HG02938 (cell line): ENCODE data around the gene TSGA10.
"Not testable (repeated sequence)": the region's sequence is repeated elsewhere in the genome, so short reads cannot be mapped to it uniquely, and the experiment has no call there.

ENCODE experiments used
- ATAC-seq: cut with Tn5 transposase; IDR thresholded peaks from one replicate; pipeline ENCODE4 v1.9.1; 2021; ENCODE audit warnings: mild to moderate bottlenecking, moderate library complexity; ENCODE audit not compliant: unreplicated experiment

Gene TSGA10

GRCh38 chr2:99156891-99157290 is 2.1 kb upstream of the TSGA10 start:
- ATAC-seq = no peak

DNA sequence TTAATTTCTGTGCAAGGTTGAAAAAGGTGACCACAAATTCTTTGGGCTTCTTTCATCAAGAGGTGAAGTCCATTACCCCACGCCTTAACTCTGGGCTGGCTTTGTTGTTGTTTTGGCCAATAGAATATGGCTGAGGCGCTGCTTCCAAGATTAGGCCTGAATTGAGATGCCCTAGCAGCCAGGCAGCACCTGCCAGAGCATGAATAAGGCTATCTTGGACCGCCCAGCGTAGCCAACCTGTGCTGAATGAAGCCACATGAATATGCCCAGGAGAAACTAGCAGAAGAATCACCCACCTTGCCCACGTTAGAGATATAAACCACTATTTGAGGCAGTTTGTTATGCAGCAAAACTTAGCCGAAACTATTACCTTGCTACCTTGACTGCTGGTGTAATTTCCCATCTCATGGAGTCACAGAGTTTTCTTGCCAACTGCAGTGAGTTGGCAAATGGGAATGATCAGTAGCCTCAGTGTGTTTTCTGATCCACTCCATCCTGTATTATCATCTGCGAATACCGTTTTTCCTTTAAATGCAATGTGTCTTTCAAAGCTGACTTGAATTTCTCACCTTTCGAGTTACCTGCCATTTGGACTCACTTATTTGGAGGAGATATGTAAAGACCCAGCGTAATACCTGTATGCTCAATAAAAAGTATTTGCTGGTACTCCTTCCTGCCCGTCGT is 679 bp downstream of the TSGA10 start:
- no peak for ATAC-seq

DNA sequence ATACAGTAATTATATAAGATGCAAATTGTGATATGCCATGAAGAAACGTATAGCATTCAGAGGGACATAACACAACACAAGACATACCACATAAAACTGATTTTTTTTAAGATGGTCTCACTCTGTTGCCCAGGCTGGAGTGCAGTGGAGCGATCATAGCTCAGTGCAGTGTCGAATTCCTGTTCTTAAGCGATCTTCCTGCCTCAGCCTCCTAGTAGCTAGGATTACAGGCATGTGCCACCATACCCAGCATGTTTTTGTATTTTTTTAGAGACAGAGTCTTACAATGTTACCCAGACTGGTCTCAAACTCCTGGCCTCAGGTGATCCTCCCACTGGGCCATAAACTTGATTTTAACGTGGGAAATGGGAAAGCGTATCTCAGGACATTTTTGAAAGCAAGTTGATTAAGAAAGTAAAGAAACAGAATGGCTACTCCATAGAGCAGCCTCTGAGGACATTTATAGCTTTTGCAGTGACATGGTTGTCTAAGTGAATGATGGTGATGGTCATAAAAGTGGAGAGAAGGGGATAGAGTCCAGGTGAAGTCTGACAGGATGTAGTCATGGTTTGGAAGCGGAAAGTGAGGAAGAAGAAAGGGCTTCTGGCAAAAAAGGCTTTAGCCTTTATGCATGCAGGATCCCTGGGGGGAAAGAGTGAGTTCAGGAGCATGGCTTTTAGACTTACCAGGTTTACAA is 2.4 kb downstream of the TSGA10 start:
- no peak for ATAC-seq

DNA sequence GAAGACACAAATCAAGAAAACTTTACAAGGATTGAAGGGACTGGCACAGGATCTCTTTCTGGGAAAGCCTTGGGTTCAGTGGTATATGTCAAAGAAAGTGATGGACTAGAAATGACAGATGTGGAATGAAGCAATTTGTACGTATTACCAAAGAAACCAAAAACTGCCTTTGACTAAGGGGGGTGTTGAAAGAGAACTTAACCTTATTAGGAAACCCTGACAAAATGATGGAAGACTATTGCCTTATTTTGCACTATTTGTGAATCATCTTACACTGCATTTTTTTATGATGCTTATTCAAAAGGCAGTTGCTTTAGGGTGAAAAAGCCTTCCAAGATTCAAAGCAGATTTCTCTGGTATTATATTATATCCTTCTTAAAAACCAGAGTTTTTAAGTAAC is 4.0 kb downstream of the TSGA10 start:
- no peak for ATAC-seq

GRCh38 chr2:99141110-99142108 is 13.3 kb downstream of the TSGA10 start, which contains the start of gene C2orf15:
C2orf15 (plus strand) TSS chr2:99141707; CDS start chr2:99150559, 8,852 bp downstream.
- peak; percentile 86 for ATAC-seq

DNA sequence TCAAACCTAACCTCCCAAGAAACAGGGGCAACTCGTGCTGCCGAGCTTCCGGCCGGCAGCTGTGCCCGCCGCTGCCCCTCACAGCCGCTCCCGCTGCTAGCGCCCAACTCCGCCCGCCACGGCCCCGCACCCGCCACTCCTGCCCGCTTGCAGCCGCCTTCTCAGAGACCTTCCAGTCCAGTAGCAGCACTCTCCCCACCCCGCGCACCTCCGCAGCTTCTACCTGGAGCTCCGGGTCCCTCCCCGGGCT is 14.0 kb downstream of the TSGA10 start:
- ATAC-seq = no peak

DNA sequence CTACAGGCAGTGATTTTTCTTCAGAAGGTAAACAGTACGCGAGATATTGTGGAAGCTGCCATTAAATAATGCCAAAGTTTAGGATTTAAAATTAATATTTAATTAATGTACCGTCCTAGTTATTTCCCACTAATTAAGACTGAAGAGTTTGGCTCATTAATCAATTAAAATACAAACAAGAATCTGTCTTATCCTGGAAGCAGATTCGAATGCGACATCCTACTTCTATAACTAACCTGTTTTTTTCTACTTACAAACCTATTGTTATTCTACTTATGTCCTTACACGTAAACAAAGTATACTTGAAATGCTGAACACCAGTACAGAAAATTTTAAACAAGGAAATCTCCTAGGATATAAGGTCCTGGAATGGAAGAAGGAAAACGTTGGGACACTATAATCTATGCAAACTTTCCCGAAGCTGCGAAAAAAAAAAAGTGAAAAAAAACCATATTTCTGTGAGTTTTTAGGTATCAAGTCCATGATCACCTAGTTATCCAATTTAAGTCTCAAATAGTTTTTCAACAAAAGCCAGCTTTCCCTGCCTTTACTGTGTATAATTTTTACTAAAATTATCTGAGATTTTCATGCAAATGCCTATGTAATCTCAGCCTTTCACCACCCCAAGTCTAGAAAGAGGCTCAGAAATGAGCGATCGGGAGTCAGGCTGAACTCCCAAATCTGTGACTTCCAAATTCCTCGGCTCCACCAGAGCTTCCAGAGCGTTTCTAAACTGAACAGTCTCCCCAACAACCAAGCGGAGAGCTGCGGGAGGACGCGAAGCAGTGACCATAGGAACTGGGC is 14.5 kb downstream of the TSGA10 start:
- ATAC-seq = no peak

- ATAC-seq = no peak
Measured at GRCh38 chr2:99139003-99139402, 15.7 kb downstream of the TSGA10 start.

DNA sequence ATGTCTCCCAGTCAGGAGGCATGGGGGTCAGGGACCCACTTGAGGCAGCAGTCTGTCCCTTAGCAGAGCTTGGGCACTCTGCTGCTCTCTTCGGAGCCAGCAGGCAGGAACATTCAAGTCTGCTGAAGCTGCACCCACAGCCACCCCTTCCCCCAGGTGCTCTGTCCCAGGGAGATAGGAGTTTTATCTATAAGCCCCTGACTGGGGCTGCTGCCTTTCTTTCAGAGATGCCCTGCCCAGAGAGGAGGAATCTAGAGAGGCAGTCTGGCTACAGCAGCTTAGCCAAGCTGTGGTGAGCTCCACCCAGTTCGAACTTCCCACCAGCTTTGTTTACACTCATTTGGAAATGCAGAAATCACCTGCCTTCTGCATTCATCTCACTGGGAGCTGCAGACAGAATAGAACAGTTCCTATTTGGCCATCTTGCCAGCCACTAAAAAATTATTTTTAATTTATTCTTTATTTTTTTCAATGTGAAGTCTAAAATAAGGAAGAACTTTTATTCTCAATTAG is 19.6 kb downstream of the TSGA10 start:
- ATAC-seq = not testable (repeated sequence)

GRCh38 chr2:99127981-99128380 is 26.8 kb downstream of the TSGA10 start:
- ATAC-seq = no peak

GRCh38 chr2:99112617-99113016 is 42.1 kb downstream of the TSGA10 start:
- no peak for ATAC-seq

GRCh38 chr2:99111945-99112344 is 42.8 kb downstream of the TSGA10 start:
- ATAC-seq = no peak

GRCh38 chr2:99111236-99111635 is 43.5 kb downstream of the TSGA10 start:
- no peak for ATAC-seq

GRCh38 chr2:99106913-99107312 is 47.8 kb downstream of the TSGA10 start:
- ATAC-seq = no peak

DNA sequence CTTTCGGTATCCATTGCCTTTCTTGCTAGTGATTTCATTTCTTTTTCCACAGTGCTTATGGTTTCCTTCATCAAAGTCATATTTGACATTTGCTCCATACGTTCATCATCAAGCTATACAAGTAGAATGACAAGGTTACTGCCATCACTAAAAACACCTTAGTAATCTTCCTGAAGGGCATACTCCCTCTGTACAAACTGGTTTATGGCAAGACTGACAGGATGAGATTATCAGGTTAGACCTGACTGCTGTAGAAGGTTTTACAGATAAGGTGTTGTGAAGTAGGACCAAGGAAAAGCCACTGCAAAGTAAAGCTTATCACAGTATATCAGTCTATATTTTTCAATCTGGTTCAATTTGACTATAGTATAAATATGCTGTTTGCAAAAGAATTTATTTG is 50.7 kb downstream of the TSGA10 start:
- no peak for ATAC-seq

DNA sequence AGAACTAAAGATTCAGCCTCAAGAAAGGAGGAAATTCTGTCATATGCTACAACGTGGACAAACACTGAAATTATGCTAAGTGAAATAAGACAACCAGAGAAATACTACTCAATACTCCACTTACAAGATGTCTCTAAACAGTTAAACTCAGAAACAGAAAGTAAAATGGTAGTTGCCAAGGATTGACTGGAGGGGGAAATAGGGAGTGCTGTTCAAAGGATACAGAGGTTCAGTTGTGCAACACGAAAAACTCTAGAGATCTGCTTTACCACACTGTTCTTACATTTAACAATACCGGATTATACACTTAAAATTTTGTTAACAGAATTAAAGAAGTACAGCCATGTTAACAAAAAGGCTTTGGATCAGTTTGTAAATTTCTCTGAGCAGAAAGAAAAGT is 53.0 kb downstream of the TSGA10 start:
- ATAC-seq = no peak

DNA sequence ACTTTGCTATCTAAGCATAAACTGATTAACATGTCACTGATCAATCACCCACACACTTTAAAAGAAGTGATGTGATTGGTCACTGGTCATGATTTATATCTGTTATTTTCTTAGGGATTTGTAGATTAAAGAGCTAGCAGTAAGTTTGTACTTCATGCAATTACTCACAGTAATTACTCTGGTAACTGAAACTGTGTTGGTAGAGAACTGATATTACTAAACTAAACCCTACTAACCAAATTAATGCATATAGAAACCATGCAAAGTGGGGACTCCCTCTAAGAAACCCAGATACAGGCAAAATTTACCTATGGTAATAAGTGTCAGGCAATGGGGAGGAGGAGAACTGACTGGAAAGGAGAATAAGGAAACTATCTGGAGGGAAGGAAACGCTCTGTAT is 58.0 kb downstream of the TSGA10 start:
- ATAC-seq = no peak

- ATAC-seq = no peak
Measured at GRCh38 chr2:99088017-99088416, 66.7 kb downstream of the TSGA10 start.

DNA sequence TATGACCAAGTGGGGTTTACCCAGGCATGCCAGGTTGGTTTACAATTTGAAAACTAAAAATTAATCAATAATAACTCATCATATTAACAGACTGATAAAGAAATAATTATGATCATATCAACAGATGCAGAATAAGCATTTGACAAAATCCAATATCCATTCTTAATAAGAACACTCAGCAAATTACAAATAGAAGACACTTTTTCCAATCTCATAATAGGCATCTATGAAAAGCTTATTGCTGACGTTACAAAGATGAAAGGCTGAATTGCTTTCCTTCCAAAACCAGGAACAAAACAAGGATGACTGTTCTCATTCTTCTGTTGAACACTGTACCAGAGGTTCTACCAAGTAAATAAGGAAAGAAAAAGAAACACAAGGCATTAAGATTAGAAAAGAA is 68.4 kb downstream of the TSGA10 start:
- no peak for ATAC-seq

DNA sequence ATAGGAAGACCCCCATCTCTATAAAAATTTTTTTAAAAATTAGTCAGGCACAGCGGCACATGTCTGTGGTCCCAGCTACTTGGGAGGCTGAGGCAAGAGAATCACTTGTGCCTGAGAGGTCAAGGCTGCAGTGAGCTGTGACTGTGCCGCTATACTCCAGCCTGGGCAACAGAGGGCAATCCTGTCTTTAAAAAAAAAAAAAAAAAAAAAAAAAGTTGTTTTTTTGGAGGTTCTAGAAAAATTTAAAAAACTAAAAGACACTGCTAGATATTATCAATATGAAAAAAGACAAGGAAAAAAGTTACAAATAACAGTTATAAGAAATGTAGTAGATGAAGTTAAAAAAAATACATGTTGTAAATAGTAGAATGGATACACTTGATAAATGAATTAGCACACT is 69.3 kb downstream of the TSGA10 start:
- no peak for ATAC-seq

DNA sequence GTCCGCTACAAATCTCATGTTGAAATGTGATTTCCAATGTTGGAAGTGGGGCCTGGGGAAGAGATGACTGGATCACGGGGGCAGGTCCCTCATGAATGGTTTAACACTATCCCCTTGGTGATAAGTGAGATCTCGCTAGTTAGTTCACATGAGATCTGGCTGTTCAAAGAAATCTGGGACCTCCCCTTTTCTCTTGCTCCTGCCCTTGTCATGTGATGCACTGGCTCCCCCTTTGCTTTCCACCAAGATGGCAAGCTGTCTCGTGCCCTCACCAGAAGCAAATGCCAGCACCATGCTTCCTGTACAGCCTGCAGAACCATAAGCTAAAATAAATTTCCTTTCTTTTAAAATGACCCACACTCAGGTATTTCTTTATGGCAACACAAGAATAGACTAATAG is 70.5 kb downstream of the TSGA10 start:
- no peak for ATAC-seq
